H1 (cell line): ENCODE results near the gene BRME1. TPM values are rescaled to one million over a fixed set of nuclear protein-coding genes. Genes with fewer than 3 reads are reported as not detected.

Experiments
- CTCF ChIA-PET: fragments of 300-600 bp; sonication (Branson Sonifier 250); formaldehyde crosslinking; loops from one replicate; lab custom pipeline; 2021; ENCODE audit not compliant: partially characterized antibody; lab: Charles Lee
- POLR2A ChIA-PET: fragments of 300-600 bp; sonication (Branson Sonifier 250); formaldehyde crosslinking; loops from one replicate; lab custom pipeline; 2021; ENCODE audit warnings: inconsistent platforms; ENCODE audit not compliant: partially characterized antibody; lab: Charles Lee
- DNase-seq, 2 experiments: peaks; one replicate each; pipeline versions ENCODE4 v3.0.0 to v3.0.0-alpha.2; 2010 to 2022; ENCODE audit warnings: low spot score in 2 of 2, low read depth in 1 of 2, mixed read lengths in 1 of 2
- FAIRE-seq: peaks from 2 replicates; lab custom pipeline; 2011; peaks lifted over from hg19 to GRCh38; lab: Jason Lieb, UNC
- H2AFZ ChIP-seq: 2 replicates; pipeline ENCODE4 v1.8.1; 2012; ENCODE audit warnings: low read length, inconsistent platforms
- H2AK5ac ChIP-seq: 2 replicates; pipeline ENCODE4 v1.6.1; 2013; ENCODE audit warnings: low read depth, low read length
- H2BK120ac ChIP-seq: replicated peaks from 2 replicates; pipeline ENCODE3; 2013; ENCODE audit warnings: low read depth, low read length, inconsistent platforms
- H2BK12ac ChIP-seq: 2 replicates; pipeline ENCODE4 v1.6.1; 2013; ENCODE audit warnings: low read depth, low read length
- H2BK15ac ChIP-seq: 2 replicates; pipeline ENCODE4 v1.6.1; 2013; ENCODE audit warnings: low read length
- H2BK20ac ChIP-seq: 2 replicates; pipeline ENCODE4 v1.6.1; 2013; ENCODE audit warnings: low read length
- H2BK5ac ChIP-seq: 2 replicates; pipeline ENCODE4 v1.6.1; 2013; ENCODE audit warnings: low read depth, low read length
- H3K14ac ChIP-seq: 2 replicates; pipeline ENCODE4 v1.6.1; 2013; ENCODE audit warnings: inconsistent platforms; ENCODE audit not compliant: insufficient read length
- H3K18ac ChIP-seq: 2 replicates; pipeline ENCODE4 v1.6.1; 2013; ENCODE audit warnings: low read length; ENCODE audit errors: extremely low read depth
- H3K23ac ChIP-seq: 2 replicates; pipeline ENCODE4 v1.6.1; 2013; ENCODE audit warnings: inconsistent platforms; ENCODE audit not compliant: insufficient read length
- H3K23me2 ChIP-seq: 2 replicates; pipeline ENCODE4 v1.6.1; 2013; ENCODE audit warnings: low read depth, low read length
- H3K27ac ChIP-seq: 2 replicates; pipeline ENCODE4 v1.6.1; 2011; ENCODE audit warnings: low read depth, low read length, inconsistent platforms
- H3K27me3 ChIP-seq, 4 experiments: replicated peaks in 1 of 4; 1 replicate in 1 of 4; 2 replicates in 3 of 4; pipeline versions ENCODE4 v1.6.1 to v1.8.1; 2011 to 2013; ENCODE audit warnings: low read length in 3 of 4, mild to moderate bottlenecking in 3 of 4, inconsistent platforms in 2 of 4, mixed read lengths in 2 of 4, moderate library complexity in 1 of 4; ENCODE audit not compliant: control insufficient read depth in 3 of 4, insufficient read depth in 3 of 4; ENCODE audit errors: extremely low read depth in 1 of 4
- H3K36me3 ChIP-seq, 4 experiments: 2 replicates each; pipeline versions ENCODE4 v1.6.1 to v1.8.1; 2011 to 2013; ENCODE audit warnings: mild to moderate bottlenecking in 4 of 4, low read length in 3 of 4, moderate library complexity in 2 of 4, control low read depth in 1 of 4, inconsistent platforms in 1 of 4; ENCODE audit not compliant: insufficient read depth in 4 of 4, control insufficient read depth in 2 of 4
- H3K4ac ChIP-seq: replicated peaks from 2 replicates; pipeline ENCODE3; 2013; ENCODE audit warnings: low read length, low read depth, mixed read lengths, inconsistent platforms; ENCODE audit not compliant: insufficient read length
- H3K4me1 ChIP-seq, 4 experiments: replicated peaks in 1 of 4; 1 replicate in 1 of 4; 2 replicates in 3 of 4; pipeline versions ENCODE4 v1.6.1 to v1.8.1; 2011 to 2013; ENCODE audit warnings: low read length in 3 of 4, inconsistent platforms in 2 of 4, mixed read lengths in 1 of 4; ENCODE audit not compliant: insufficient read depth in 4 of 4, control insufficient read depth in 3 of 4
- H3K4me2 ChIP-seq, 2 experiments: 2 replicates each; pipeline versions ENCODE4 v1.6.1 to v1.8.1; 2011 to 2013; ENCODE audit warnings: low read depth in 2 of 2, low read length in 2 of 2, control low read depth in 1 of 2, inconsistent platforms in 1 of 2, mild to moderate bottlenecking in 1 of 2; ENCODE audit not compliant: insufficient read depth in 1 of 2
- H3K4me3 ChIP-seq, 4 experiments: fragments of 200-600, 300-600 bp in 1 of 4; sonication (generic), shearing (Covaris generic), sonication (Bioruptor Twin) in 1 of 4; 2 replicates each; pipeline versions ENCODE4 v1.5.1 to v1.8.1; 2011 to 2016; ENCODE audit warnings: low read length in 4 of 4, low read depth in 3 of 4, control low read depth in 2 of 4, inconsistent platforms in 2 of 4, mild to moderate bottlenecking in 2 of 4, mixed read lengths in 1 of 4, moderate library complexity in 1 of 4; ENCODE audit not compliant: insufficient read depth in 2 of 4; ENCODE audit errors: extremely low read depth in 1 of 4
- H3K56ac ChIP-seq: replicated peaks from 2 replicates; pipeline ENCODE3; 2013; ENCODE audit warnings: low read depth, mild to moderate bottlenecking, mixed read lengths, low read length, inconsistent platforms; ENCODE audit not compliant: insufficient read length
- H3K79me1 ChIP-seq: 2 replicates; pipeline ENCODE4 v1.6.1; 2013; ENCODE audit warnings: low read depth, low read length, control low read depth
- H3K79me2 ChIP-seq, 2 experiments: 2 replicates each; pipeline versions ENCODE4 v1.6.1 to v1.8.1; 2012 to 2013; ENCODE audit warnings: low read length in 2 of 2, mild to moderate bottlenecking in 2 of 2, inconsistent platforms in 1 of 2; ENCODE audit not compliant: insufficient read depth in 2 of 2, control insufficient read depth in 1 of 2
- H3K9ac ChIP-seq, 4 experiments: replicated peaks in 1 of 4; 1 replicate in 1 of 4; 2 replicates in 3 of 4; pipeline versions ENCODE4 v1.6.1 to v1.8.1; 2011 to 2013; ENCODE audit warnings: low read depth in 3 of 4, low read length in 3 of 4, control low read depth in 2 of 4, mild to moderate bottlenecking in 2 of 4, moderate library complexity in 2 of 4, inconsistent platforms in 1 of 4; ENCODE audit errors: extremely low read depth in 1 of 4
- H3K9me3 ChIP-seq, 2 experiments: 2 replicates each; pipeline versions ENCODE4 v1.6.1 to v1.8.1; 2012 to 2013; ENCODE audit warnings: mild to moderate bottlenecking in 2 of 2, moderate library complexity in 2 of 2, control low read depth in 1 of 2, inconsistent platforms in 1 of 2, low read depth in 1 of 2, low read length in 1 of 2, mixed read lengths in 1 of 2; ENCODE audit not compliant: insufficient read depth in 2 of 2
- H4K20me1 ChIP-seq, 2 experiments: replicated peaks in 1 of 2; 2 replicates each; pipeline versions ENCODE3 to v1.8.1; 2011 to 2013; ENCODE audit warnings: inconsistent platforms in 2 of 2, low read length in 2 of 2, mild to moderate bottlenecking in 1 of 2; ENCODE audit not compliant: insufficient read depth in 2 of 2, control insufficient read depth in 1 of 2
- H4K5ac ChIP-seq: 2 replicates; pipeline ENCODE4 v1.6.1; 2013; ENCODE audit warnings: low read length, low read depth, mixed read lengths, inconsistent platforms; ENCODE audit not compliant: insufficient read length
- H4K8ac ChIP-seq: 2 replicates; pipeline ENCODE4 v1.8.0; 2013; ENCODE audit warnings: mild to moderate bottlenecking, moderate library complexity, low read length, inconsistent platforms; ENCODE audit not compliant: insufficient read depth; ENCODE audit errors: extremely low read depth
- H4K91ac ChIP-seq: replicated peaks from 2 replicates; pipeline ENCODE3; 2013; ENCODE audit warnings: low read length, mixed read lengths, inconsistent platforms; ENCODE audit not compliant: insufficient read length
- CHD2 ChIP-seq: IDR thresholded peaks from 2 replicates; pipeline ENCODE4 v1.6.1; 2012; ENCODE audit warnings: low read length, improper control_type of control experiment
- KDM5A ChIP-seq: fragments of 200-600 bp; IDR thresholded peaks from 2 replicates; pipeline ENCODE4 v1.7.1; 2012; ENCODE audit warnings: mild to moderate bottlenecking, low read length, inconsistent platforms, mixed read lengths
- POLR2AphosphoS5 ChIP-seq: IDR thresholded peaks from 2 replicates; pipeline ENCODE4 v1.6.1; 2011; ENCODE audit warnings: low read depth, low read length
- SAP30 ChIP-seq: fragments of 300-600 bp; sonication (generic); IDR thresholded peaks from 2 replicates; pipeline ENCODE4 v1.7.1; 2012; ENCODE audit warnings: low read length, moderate library complexity, mild to moderate bottlenecking, inconsistent platforms; ENCODE audit not compliant: insufficient read depth, insufficient replicate concordance
- SP1 ChIP-seq: IDR thresholded peaks from 2 replicates; pipeline ENCODE4 v1.6.1; 2011; ENCODE audit warnings: low read depth, low read length
- SRF ChIP-seq: IDR thresholded peaks from 2 replicates; pipeline ENCODE4 v1.6.1; 2011; ENCODE audit warnings: mild to moderate bottlenecking, low read depth, low read length, moderate library complexity
- TAF1 ChIP-seq: IDR thresholded peaks from 2 replicates; pipeline ENCODE4 v1.6.1; 2011; ENCODE audit warnings: mild to moderate bottlenecking, low read depth, low read length
- TCF12 ChIP-seq: IDR thresholded peaks from 2 replicates; pipeline ENCODE4 v1.6.1; 2011; ENCODE audit warnings: low read depth, mild to moderate bottlenecking, low read length
- TEAD4 ChIP-seq: IDR thresholded peaks from 2 replicates; pipeline ENCODE4 v1.6.1; 2012; ENCODE audit warnings: low read depth, low read length, inconsistent platforms, mixed read lengths
- ZNF274 ChIP-seq: IDR thresholded peaks from 2 replicates; pipeline ENCODE4 v1.7.0; 2012; ENCODE audit warnings: low read length, borderline replicate concordance; ENCODE audit errors: extremely low read depth
- WGBS, 2 experiments: shearing (Covaris generic) in 1 of 2; methylation state at CpG; one replicate each; pipeline versions ENCODE4 v1.1.6 to v1.1.7; 2013 to 2015; ENCODE audit warnings: low lambda C conversion rate in 2 of 2, mixed read lengths in 2 of 2, inconsistent platforms in 1 of 2, low coverage in 1 of 2, missing lambda C conversion rate in 1 of 2; ENCODE audit not compliant: insufficient replicate concordance in 2 of 2, insufficient coverage in 1 of 2, insufficient read length in 1 of 2; ENCODE audit errors: extremely low coverage in 1 of 2, missing lambda C conversion rate in 1 of 2; 5-methylcytosine and 5-hydroxymethylcytosine counted together
- polyA plus RNA-seq, 7 experiments: library from polyadenylated mRNA; depleted of rRNA in 3 of 7; stranded (reverse) in 5 of 7; unstranded in 2 of 7; fragments of >200 nt in 5 of 7; fragments of 200-250 nt in 2 of 7; gene quantifications; 1 replicate in 5 of 7; 2 replicates in 1 of 7; 4 replicates in 1 of 7; pipeline versions ENCODE4 v1.2.1 to v1.2.3, GENCODE V29; 2011 to 2013; ENCODE audit warnings: missing spikeins in 2 of 7, mixed read lengths in 2 of 7
- total RNA-seq: library from RNA; stranded (reverse); fragmentation: NEBNext Ultra II Directional; extraction: Animal tissue kit (Norgen Biotek cat#: 25700); gene quantifications from 2 replicates; pipeline ENCODE4 v1.2.1, GENCODE V29; 2021

BRME1 gene
- total and polyA plus RNA-seq, 2 of the 8 experiments (the other 6 are each of a cell fraction or from before 2014, with no cell fraction given): 4.6 to 4.7 TPM

GRCh38 chr19:13848340-13848677, 57.6 kb downstream of the BRME1 start:
- H2BK15ac ChIP-seq: no peak overlapping the region
- H2BK20ac ChIP-seq: no peak overlapping the region
- peaks cover 6 to 33% (median 26%) of the 10 kb centered on the region in 4 experiments for H3K4me1 ChIP-seq
- CTCF ChIA-PET: interaction anchor here (0.6 to 4.8 kb wide), 6 partner anchors 8 to 179 kb away, joined by 3 to 32 read pairs (median 5); no protein-coding TSS in a partner anchor
- no peak overlapping the region for H4K5ac ChIP-seq
- no peak overlapping the region for H2BK120ac ChIP-seq
- H3K79me2 ChIP-seq: no peaks in the 10 kb centered on the region
- no peak overlapping the region; the same call in 1 of the 2 replicates for H3K18ac ChIP-seq
- H4K8ac ChIP-seq: no peak overlapping the region
- DNase-seq: no peak
- H2AFZ ChIP-seq: no peak overlapping the region
- 83% methylated on average over 4 of the region's 4 CpGs; no CpG with 5 or more reads in 1 of the 2 experiments for WGBS, 2 experiments
- peak overlapping the region; percentile 44 for H4K91ac ChIP-seq
- no peaks in the 10 kb centered on the region for H3K36me3 ChIP-seq
- H3K14ac ChIP-seq: no peak overlapping the region
- peaks cover 13% of the 10 kb centered on the region; the same call in 1 of the 2 replicates for H3K23me2 ChIP-seq
- H2BK5ac ChIP-seq: no peak overlapping the region
- POLR2A ChIA-PET: interaction anchor here (1.1 to 9.2 kb wide), 8 partner anchors 8 to 114 kb away, joined by 3 to 62 read pairs (median 8); partner anchors contain the start of gene ZSWIM4
- peak overlapping the region in 1 of 4 experiments; percentile 78; a peak in 1 of 8 replicates for H3K4me3 ChIP-seq
- FAIRE-seq: no peak
- no peaks in the 10 kb centered on the region for H3K9me3 ChIP-seq
- H3K4ac ChIP-seq: no peak overlapping the region
- no peak overlapping the region for H3K27ac ChIP-seq
- H3K79me1 ChIP-seq: no peaks in the 10 kb centered on the region
- peak overlapping the region; percentile 48; the same call in 1 of the 2 replicates for H2AK5ac ChIP-seq
- H4K20me1 ChIP-seq: no peaks in the 10 kb centered on the region
- H2BK12ac ChIP-seq: peak overlapping the region; percentile 98; the same call in 1 of the 2 replicates
- TF ChIP-seq POLR2AphosphoS5 (no peak), KDM5A (no peak), SP1 (no peak), SRF (no peak), TEAD4 (no peak), TAF1 (no peak), TCF12 (no peak), ZNF274 (no peak), SAP30 (no peak), CHD2 (no peak)
- H3K56ac ChIP-seq: no peak overlapping the region
- H3K4me2 ChIP-seq: peak overlapping the region in 1 of 2 experiments; percentile 90; a peak in 2 of 4 replicates
- no peaks in the 10 kb centered on the region for H3K27me3 ChIP-seq
- H3K9ac ChIP-seq: no peak overlapping the region
- H3K23ac ChIP-seq: no peak overlapping the region
